Right atrium auricular region (tissue), 2 donors: ENCODE results near the gene ARHGEF25. TPM values are rescaled to one million over a fixed set of nuclear protein-coding genes. Genes with fewer than 3 reads are reported as not detected.
A peak's percentile ranks its signal among the peaks of the same experiment; 100 is the strongest.

Experiments
- DNase-seq: peaks from one replicate; pipeline ENCODE4 v3.0.0-alpha.2; 2019; ENCODE audit warnings: low spot score
- H3K27ac ChIP-seq, 2 donors: fragments of 200-600 bp; sonication (generic); 1 replicate in 1 of 2; 2 replicates in 1 of 2; pipeline ENCODE4 v1.5.1; 2016 to 2019
- H3K27me3 ChIP-seq, 2 donors: fragments of 200-600 bp; sonication (generic); one replicate each; pipeline versions ENCODE4 v1.5.1 to v1.6.0; 2017 to 2019
- H3K36me3 ChIP-seq: fragments of 200-600 bp; sonication (generic); one replicate; pipeline ENCODE4 v1.5.1; 2016
- H3K4me1 ChIP-seq, 2 donors: fragments of 200-600 bp; sonication (generic); one replicate each; pipeline versions ENCODE4 v1.5.1 to v1.6.0; 2017 to 2019
- H3K4me3 ChIP-seq, 2 donors: fragments of 200-600 bp; sonication (generic); 1 replicate in 1 of 2; 2 replicates in 1 of 2; pipeline ENCODE4 v1.5.1; 2017 to 2019; ENCODE audit warnings: mild to moderate bottlenecking in 1 of 2, moderate library complexity in 1 of 2
- H3K9me3 ChIP-seq, 2 donors: fragments of 200-600 bp; sonication (generic); one replicate each; pipeline ENCODE4 v1.5.1; 2019
- total RNA-seq, 2 donors: library from RNA; depleted of rRNA; stranded (reverse); fragments of >200 nt; gene quantifications; one replicate each; pipeline ENCODE4 v1.1.0, GENCODE V29; 2016
- TF ChIP-seq, protein P1 (sequence below), 2 donors: fragments of 200-600 bp; sonication (generic); IDR thresholded peaks; one replicate each; pipeline ENCODE4 v1.5.1; 2019; ENCODE audit warnings: antibody characterized with exemption in 2 of 2

Gene ARHGEF25
- total RNA-seq, 2 donors from 2014 or later, result 7.4 to 11.0 TPM

GRCh38 chr12:57620245-57620935 is 9.2 kb downstream of the ARHGEF25 start:
- Histone ChIP-seq H3K36me3 (no peaks in the 10 kb centered on the region), H3K4me1 (peaks cover 0 to 34% of the 10 kb centered on the region in 2 donors), H3K9me3 (no peaks in the 10 kb centered on the region), H3K27me3 (peaks cover 11 to 14% of the 10 kb centered on the region in 2 donors), H3K27ac (no peak overlapping the region), H3K4me3 (peak overlapping the region in 1 of 2 donors; percentile 51)
- DNase-seq, result no peak
- TF ChIP-seq, protein P1, sequence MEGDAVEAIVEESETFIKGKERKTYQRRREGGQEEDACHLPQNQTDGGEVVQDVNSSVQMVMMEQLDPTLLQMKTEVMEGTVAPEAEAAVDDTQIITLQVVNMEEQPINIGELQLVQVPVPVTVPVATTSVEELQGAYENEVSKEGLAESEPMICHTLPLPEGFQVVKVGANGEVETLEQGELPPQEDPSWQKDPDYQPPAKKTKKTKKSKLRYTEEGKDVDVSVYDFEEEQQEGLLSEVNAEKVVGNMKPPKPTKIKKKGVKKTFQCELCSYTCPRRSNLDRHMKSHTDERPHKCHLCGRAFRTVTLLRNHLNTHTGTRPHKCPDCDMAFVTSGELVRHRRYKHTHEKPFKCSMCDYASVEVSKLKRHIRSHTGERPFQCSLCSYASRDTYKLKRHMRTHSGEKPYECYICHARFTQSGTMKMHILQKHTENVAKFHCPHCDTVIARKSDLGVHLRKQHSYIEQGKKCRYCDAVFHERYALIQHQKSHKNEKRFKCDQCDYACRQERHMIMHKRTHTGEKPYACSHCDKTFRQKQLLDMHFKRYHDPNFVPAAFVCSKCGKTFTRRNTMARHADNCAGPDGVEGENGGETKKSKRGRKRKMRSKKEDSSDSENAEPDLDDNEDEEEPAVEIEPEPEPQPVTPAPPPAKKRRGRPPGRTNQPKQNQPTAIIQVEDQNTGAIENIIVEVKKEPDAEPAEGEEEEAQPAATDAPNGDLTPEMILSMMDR (IDR thresholded peaks at IDR 0.05), result no peak

- no peaks in the 10 kb centered on the region for H3K9me3 ChIP-seq
- no peak for DNase-seq
- no peak overlapping the region for H3K27ac ChIP-seq
- no peaks in the 10 kb centered on the region for H3K36me3 ChIP-seq
- peaks cover 0 to 34% of the 10 kb centered on the region in 2 donors for H3K4me1 ChIP-seq
- H3K27me3 ChIP-seq, result peaks cover 11 to 14% of the 10 kb centered on the region in 2 donors
- H3K4me3 ChIP-seq, result peak overlapping the region; percentile 32 to 51
- TF ChIP-seq, protein P1 (IDR thresholded peaks at IDR 0.05), result no peak
Measured at GRCh38 chr12:57620936-57621496, 9.8 kb downstream of the ARHGEF25 start.

- Histone ChIP-seq H3K4me3 (peak overlapping the region; percentile 32 to 51), H3K4me1 (peaks cover 0 to 34% of the 10 kb centered on the region in 2 donors), H3K27ac (no peak overlapping the region), H3K36me3 (no peaks in the 10 kb centered on the region), H3K27me3 (peaks cover 11 to 14% of the 10 kb centered on the region in 2 donors), H3K9me3 (no peaks in the 10 kb centered on the region)
- TF ChIP-seq, protein P1 (IDR thresholded peaks at IDR 0.05), result peak; percentile 88 to 97
- no peak for DNase-seq
Measured at GRCh38 chr12:57621497-57622292, 10.5 kb downstream of the ARHGEF25 start.

DNA sequence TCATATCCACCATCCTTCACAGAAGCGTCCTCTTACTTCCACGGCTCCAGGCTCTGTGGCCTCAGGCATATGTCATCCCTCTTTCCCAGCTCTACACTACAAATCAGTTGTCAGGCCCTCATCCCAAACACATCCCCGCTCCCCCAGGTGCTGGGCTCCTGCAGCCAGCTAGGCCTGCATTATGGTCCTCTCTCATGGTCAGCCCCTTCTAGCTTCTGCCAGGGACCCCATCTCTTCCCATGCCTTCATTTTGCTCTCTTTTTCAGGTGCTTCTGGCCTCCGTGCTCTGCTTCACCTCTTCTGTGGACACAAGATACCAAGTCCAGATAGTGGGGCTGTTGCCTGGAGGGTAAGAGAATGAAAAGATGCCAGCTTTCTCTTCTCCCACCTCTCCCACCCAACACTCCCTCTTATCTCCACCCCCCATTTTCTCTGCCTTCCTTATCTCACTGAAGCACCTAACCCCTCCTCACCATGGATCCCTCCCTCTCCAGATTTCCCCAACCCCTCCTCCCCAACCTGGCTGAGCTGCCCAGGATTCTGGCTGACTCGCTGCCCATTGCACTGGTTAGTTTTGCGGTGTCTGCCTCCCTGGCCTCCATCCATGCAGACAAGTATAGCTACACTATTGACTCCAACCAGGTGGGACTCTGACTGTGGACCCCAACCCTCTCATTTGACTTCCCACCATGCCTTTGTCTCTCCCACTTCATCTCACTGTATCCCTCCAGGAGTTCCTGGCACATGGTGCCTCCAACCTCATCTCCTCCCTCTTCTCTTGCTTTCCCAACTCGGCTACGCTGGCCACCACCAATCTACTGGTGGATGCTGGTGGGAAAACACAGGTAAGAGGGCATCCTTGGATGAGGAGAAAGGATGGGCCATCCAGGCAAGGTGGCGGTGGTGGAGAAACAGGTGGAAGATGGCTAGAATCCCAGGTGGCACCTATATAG is 11.3 kb downstream of the ARHGEF25 start:
- DNase-seq, result no peak
- Histone ChIP-seq H3K4me1 (peaks cover 0 to 37% of the 10 kb centered on the region in 2 donors), H3K27ac (no peak overlapping the region), H3K9me3 (no peaks in the 10 kb centered on the region), H3K36me3 (no peaks in the 10 kb centered on the region), H3K27me3 (peaks cover 12 to 14% of the 10 kb centered on the region in 2 donors), H3K4me3 (no peak overlapping the region)
- TF ChIP-seq, protein P1 (IDR thresholded peaks at IDR 0.05), result no peak

DNA sequence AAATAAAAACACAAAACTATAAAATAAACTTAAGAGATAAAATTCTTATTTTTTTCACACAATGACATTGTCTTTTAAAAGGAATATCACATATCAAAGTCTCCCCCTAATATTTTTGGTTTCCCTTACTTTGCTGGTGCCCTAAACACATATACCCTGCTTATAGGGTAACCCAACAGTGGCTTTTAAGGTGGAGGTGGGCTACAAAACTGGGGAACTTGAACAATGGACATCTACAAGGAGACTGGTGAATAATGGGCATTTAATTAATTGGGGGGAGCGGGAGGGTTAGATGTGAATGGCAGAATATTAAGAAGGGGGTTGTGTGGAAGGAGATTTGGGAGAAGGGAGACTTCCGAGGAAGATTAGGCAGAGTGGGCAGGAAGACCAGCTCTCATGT is 12.2 kb downstream of the ARHGEF25 start:
- Histone ChIP-seq H3K9me3 (no peaks in the 10 kb centered on the region), H3K36me3 (no peaks in the 10 kb centered on the region), H3K4me1 (peaks cover 0 to 44% of the 10 kb centered on the region in 2 donors), H3K27me3 (peaks cover 17 to 18% of the 10 kb centered on the region in 2 donors), H3K4me3 (no peak overlapping the region), H3K27ac (no peak overlapping the region)
- TF ChIP-seq, protein P1 (IDR thresholded peaks at IDR 0.05), result no peak
- DNase-seq, result no peak
